ENCODE data around the gene AK4.

DNA sequence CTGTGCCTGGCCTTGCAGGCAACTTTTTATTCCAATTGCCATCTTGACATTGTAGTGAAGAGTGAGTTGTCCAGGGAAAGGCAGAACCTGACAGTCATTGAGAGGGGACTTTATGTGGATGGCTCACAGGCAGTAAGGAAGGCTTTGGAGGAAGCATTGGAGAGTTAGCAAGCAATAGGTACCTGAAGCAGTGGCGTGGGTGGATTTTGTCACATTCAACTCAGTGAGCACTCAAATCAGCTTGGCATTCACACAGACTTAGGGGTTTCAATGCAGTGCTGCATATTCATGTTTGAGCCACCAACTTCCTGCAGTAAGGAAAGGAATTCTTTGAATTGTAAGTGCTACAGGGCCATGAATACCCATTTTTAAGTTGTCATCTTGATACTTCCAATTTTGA lies 69.0 kb downstream of the AK4 start:
- TF ChIP-seq EZH2phosphoT487 (IDR thresholded peaks at IDR 0.05; ENCODE audit: insufficient read depth, low read depth) = no peak
- no peak for TF ChIP-seq EZH2 (IDR thresholded peaks at IDR 0.05; ENCODE audit: insufficient read depth, poor library complexity, severe bottlenecking)

Data from GM23248 (cell line).